Bronchial epithelial cell (primary cell): ENCODE measurements around the gene CFD. TPM values are rescaled to one million over a fixed set of nuclear protein-coding genes. Genes with fewer than 3 reads are reported as not detected.
A peak's percentile ranks its signal among the peaks of the same experiment; 100 is the strongest.
"Not testable (repeated sequence)": the region's sequence is repeated elsewhere in the genome, so short reads cannot be mapped to it uniquely, and the experiment has no call there.

Experiments
- DNase-seq: peaks from one replicate; pipeline ENCODE4 v3.0.0-alpha.2; 2010; ENCODE audit warnings: low read depth
- FAIRE-seq: peaks from 2 replicates; lab custom pipeline; 2011; peaks lifted over from hg19 to GRCh38; lab: Jason Lieb, UNC
- H3K27me3 ChIP-seq: 2 replicates; pipeline ENCODE4 v1.5.1; 2011; ENCODE audit warnings: low read length; ENCODE audit not compliant: control insufficient read depth, insufficient read depth
- H3K36me3 ChIP-seq: 2 replicates; pipeline ENCODE4 v1.5.1; 2011; ENCODE audit warnings: low read length; ENCODE audit not compliant: control insufficient read depth, insufficient read depth
- H3K4me3 ChIP-seq: 2 replicates; pipeline ENCODE4 v1.5.1; 2011; ENCODE audit warnings: mild to moderate bottlenecking, low read depth, low read length, control low read depth
- CTCF ChIP-seq: IDR thresholded peaks from 2 replicates; pipeline ENCODE4 v1.5.1; 2011; ENCODE audit warnings: mild to moderate bottlenecking, moderate library complexity, low read length, control low read depth, inconsistent platforms; ENCODE audit not compliant: insufficient read depth, severe bottlenecking
- total RNA-seq: library from RNA; depleted of rRNA; stranded (reverse); fragments of >200 nt; gene quantifications from 2 replicates; pipeline ENCODE4 v1.2.1, GENCODE V29; 2014

Gene CFD
- total RNA-seq, 1 donor from 2014 or later = 4.2 TPM

- DNase-seq (no peak), FAIRE-seq (no peak)
- TF ChIP-seq CTCF = no peak
- H3K27me3 ChIP-seq = no peaks in the 10 kb centered on the region
- no peak overlapping the region for H3K4me3 ChIP-seq
- peaks cover 8% of the 10 kb centered on the region for H3K36me3 ChIP-seq
These were observed 14.1 kb downstream of the CFD start for GRCh38 chr19:873561-874041.

DNA sequence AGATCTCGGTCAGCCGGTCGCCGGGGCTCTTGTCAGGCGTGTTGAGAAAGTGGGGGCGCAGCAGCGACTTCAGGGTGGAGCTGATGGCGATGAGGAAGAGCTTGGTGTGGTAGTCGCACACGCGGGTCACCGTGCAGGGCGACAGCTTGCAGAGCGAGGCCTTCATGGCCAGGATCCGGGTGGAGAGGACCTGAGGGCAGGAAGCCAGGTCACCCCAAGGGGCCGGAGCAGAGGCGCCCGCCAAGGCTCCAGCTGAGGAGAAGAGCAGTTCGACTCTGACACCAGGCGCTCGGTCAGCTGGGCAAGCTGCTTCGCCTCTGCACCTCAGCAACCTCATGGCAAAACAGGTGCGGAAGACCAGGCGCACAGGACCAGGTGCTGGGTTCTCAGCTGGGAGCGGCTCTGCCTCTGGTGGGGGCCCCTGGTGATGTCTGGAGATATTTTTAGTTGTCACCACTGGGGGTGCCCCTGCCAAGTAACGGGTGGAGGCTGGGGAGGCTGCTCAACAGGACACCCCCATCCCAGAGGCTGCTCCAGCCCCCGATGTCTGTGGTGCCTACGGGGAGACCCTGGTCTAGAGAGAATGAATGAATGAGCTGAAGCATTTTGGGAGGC is 15.9 kb downstream of the CFD start:
- no peak for FAIRE-seq
- peaks cover 15% of the 10 kb centered on the region for H3K36me3 ChIP-seq
- no peak for DNase-seq

GRCh38 chr19:876089-876488 is 16.6 kb downstream of the CFD start:
- H3K27me3 ChIP-seq = no peaks in the 10 kb centered on the region
- H3K36me3 ChIP-seq = peaks cover 14% of the 10 kb centered on the region
- FAIRE-seq (no peak), DNase-seq (no peak)
- no peak overlapping the region for H3K4me3 ChIP-seq
- no peak for TF ChIP-seq CTCF

More for the DNA sequence above, 15.9 kb downstream of the CFD start:
- no peak for TF ChIP-seq CTCF
- Histone ChIP-seq H3K27me3 (no peaks in the 10 kb centered on the region), H3K4me3 (no peak overlapping the region)

- Histone ChIP-seq H3K4me3 (no peak overlapping the region), H3K27me3 (no peaks in the 10 kb centered on the region), H3K36me3 (peaks cover 19% of the 10 kb centered on the region)
- no peak for TF ChIP-seq CTCF
- FAIRE-seq (no peak), DNase-seq (no peak)
These were observed 17.4 kb downstream of the CFD start for GRCh38 chr19:876780-877314.

DNA sequence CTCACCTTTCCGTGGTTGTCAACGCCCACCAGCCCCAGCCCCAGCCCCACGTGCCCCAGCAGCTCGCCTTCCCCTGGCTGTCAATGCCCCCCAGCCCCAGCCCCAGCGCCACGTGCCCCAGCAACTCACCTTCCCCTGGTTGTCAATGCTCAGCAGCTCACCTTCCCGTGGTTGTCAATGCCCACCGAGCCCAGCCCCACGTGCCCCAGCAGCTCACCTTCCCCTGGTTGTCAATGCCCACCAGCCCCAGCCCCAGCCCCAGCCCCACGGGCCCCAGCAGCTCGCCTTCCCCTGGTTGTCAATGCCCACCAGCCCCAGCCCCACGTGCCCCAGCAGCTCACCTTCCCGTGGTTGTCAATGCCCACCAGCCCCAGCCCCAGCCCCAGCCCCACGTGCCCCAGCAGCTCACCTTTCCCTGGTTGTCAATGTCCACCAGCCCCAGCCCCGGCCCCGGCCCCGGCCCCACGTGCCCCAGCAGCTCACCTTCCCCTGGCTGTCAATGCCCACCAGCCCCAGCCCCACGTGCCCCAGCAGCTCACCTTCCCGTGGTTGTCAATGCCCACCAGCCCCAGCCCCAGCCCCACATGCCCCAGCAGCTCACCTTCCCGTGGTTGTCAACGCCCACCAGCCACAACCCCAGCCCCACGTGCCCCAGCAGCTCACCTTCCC is 18.7 kb downstream of the CFD start:
- FAIRE-seq, DNase-seq, H3K27me3 ChIP-seq, H3K4me3 ChIP-seq: not testable (repeated sequence)
- peaks cover 29% of the 10 kb centered on the region for H3K36me3 ChIP-seq

DNA sequence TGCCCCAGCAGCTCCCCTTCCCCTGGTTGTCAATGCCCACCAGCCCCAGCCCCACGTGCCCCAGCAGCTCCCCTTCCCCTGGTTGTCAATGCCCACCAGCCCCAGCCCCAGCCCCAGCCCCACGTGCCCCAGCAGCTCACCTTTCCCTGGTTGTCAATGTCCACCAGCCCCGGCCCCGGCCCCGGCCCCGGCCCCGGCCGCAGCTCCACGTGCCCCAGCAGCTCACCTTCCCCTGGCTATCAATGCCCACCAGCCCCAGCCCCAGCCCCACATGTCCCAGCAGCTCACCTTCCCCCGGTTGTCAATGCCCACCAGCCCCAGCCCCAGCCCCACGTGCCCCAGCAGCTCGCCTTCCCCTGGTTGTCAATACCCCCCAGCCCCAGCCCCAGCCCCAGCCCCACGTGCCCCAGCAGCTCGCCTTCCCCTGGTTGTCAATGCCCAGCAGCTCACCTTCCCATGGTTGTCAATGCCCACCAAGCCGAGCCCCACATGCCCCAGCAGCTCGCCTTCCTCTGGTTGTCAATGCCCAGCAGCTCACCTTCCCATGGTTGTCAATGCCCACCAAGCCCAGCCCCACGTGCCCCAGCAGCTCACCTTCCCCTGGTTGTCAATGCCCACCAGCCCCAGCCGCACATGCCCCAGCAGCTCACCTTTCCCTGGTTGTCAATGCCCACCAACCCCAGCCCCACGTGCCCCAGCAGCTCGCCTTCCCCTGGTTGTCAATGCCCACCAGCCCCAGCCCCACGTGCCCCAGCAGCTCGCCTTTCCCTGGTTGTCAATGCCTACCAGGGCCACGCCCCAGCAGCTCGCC is 19.5 kb downstream of the CFD start:
- peaks cover 33% of the 10 kb centered on the region for H3K36me3 ChIP-seq
- H3K27me3 ChIP-seq, H3K4me3 ChIP-seq, DNase-seq: not testable (repeated sequence)
- peak; percentile 100 for FAIRE-seq
